22Rv1 (cell line): ENCODE results near the gene BPIFB6.

Source experiments
- ZFX ChIP-seq: fragments of 450-650 bp; IDR thresholded peaks from 2 replicates; pipeline ENCODE4 v1.6.1; 2017; ENCODE audit warnings: antibody characterized with exemption, borderline replicate concordance
- TF ChIP-seq, protein P1 (sequence below): fragments of 450-650 bp; IDR thresholded peaks from 2 replicates; pipeline ENCODE4 v1.5.1; 2017; ENCODE audit warnings: mild to moderate bottlenecking

DNA sequence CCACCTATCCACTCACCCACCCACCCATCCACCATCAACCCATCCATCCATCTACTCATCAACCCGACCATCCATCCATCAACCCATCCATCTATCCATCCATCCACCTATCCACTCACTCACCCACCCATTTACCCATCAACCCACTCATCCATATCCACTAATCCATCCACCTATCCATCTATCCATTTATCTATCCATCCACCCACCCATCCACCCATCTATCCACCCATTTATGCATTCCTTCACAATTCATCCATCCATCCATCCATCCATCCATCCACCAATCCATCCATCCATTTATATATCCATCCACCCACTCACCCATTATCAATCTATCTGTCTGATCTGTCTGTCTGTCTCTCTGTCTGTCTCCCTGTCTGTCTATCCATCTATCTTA, 62.1 kb downstream of the BPIFB6 start:
- TF ChIP-seq, protein P1, sequence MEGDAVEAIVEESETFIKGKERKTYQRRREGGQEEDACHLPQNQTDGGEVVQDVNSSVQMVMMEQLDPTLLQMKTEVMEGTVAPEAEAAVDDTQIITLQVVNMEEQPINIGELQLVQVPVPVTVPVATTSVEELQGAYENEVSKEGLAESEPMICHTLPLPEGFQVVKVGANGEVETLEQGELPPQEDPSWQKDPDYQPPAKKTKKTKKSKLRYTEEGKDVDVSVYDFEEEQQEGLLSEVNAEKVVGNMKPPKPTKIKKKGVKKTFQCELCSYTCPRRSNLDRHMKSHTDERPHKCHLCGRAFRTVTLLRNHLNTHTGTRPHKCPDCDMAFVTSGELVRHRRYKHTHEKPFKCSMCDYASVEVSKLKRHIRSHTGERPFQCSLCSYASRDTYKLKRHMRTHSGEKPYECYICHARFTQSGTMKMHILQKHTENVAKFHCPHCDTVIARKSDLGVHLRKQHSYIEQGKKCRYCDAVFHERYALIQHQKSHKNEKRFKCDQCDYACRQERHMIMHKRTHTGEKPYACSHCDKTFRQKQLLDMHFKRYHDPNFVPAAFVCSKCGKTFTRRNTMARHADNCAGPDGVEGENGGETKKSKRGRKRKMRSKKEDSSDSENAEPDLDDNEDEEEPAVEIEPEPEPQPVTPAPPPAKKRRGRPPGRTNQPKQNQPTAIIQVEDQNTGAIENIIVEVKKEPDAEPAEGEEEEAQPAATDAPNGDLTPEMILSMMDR, result no peak
- no peak for TF ChIP-seq ZFX
